Left lung (tissue), 10 donors: ENCODE data around the gene RBM39. TPM values are rescaled to one million over a fixed set of nuclear protein-coding genes. Genes with fewer than 3 reads are reported as not detected.

ENCODE experiments used
- ATAC-seq: fragments of 200-7000 bp; cut with Tn5 transposase; one replicate; pipeline ENCODE4 v1.9.1; 2020; ENCODE audit warnings: moderate library complexity
- DNase-seq, 4 donors: peaks; one replicate each; pipeline ENCODE4 v3.0.0-alpha.2; 2013 to 2020
- H3K27ac ChIP-seq, 2 donors: fragments of 200-600 bp; sonication (generic) in 1 of 2; one replicate each; pipeline versions ENCODE4 v1.5.0 to v1.8.0; 2020 to 2021
- H3K27me3 ChIP-seq, 2 donors: fragments of 200-600 bp; sonication (generic) in 1 of 2; one replicate each; pipeline versions ENCODE4 v1.5.0 to v1.8.0; 2020 to 2021
- H3K36me3 ChIP-seq, 2 donors: fragments of 200-600 bp; sonication (generic) in 1 of 2; one replicate each; pipeline versions ENCODE4 v1.5.0 to v1.8.0; 2020 to 2021
- H3K4me1 ChIP-seq, 2 donors: fragments of 200-600 bp; one replicate each; pipeline ENCODE4 v1.8.0; 2021
- H3K4me3 ChIP-seq, 2 donors: fragments of 200-600 bp; sonication (generic) in 1 of 2; one replicate each; pipeline versions ENCODE4 v1.5.0 to v1.8.0; 2020 to 2021; ENCODE audit warnings: mild to moderate bottlenecking in 1 of 2
- H3K9me3 ChIP-seq, 2 donors: fragments of 200-600 bp; sonication (generic) in 1 of 2; one replicate each; pipeline versions ENCODE4 v1.5.0 to v1.8.0; 2020 to 2021
- CTCF ChIP-seq, 2 donors: fragments of 200-600 bp; sonication (generic) in 1 of 2; IDR thresholded peaks; one replicate each; pipeline versions ENCODE4 v1.5.0 to v1.8.0; 2021; ENCODE audit warnings: antibody characterized with exemption in 2 of 2
- intact Hi-C, 2 donors: fragments of 100-400 bp; cut with DNase I; formaldehyde crosslinking; loops; one replicate each; pipeline versions ENCODE4 v1.11.2 to v1.14.2; 2022
- polyA plus RNA-seq, 6 donors: library from polyadenylated mRNA; unstranded; fragments of 120-200 nt; gene quantifications; one replicate each; pipeline ENCODE4 v1.2.1, GENCODE V29; 2013; ENCODE audit not compliant: insufficient read length in 6 of 6
- total RNA-seq, 2 donors: library from RNA; stranded (reverse); fragmentation: NEBNext Ultra II Directional; extraction: Animal tissue kit (Norgen Biotek cat#: 25700); gene quantifications; one replicate each; pipeline ENCODE4 v1.2.1, GENCODE V29; 2021
- donor health status: DM: no; HTN: yes; CAD: no.
- donor health status: DM: no; HTN: no; CAD: no.

RBM39 gene
- total and polyA plus RNA-seq, 8 donors, result 242 to 744 (median 685) TPM

- TF ChIP-seq CTCF (IDR thresholded peaks at IDR 0.05), result no peak
- Histone ChIP-seq H3K27me3 (no peaks in the 10 kb centered on the region), H3K27ac (no peak overlapping the region), H3K36me3 (peaks cover 0 to 89% of the 10 kb centered on the region in 2 donors), H3K4me1 (no peaks in the 10 kb centered on the region), H3K9me3 (no peaks in the 10 kb centered on the region), H3K4me3 (no peak overlapping the region)
- ATAC-seq (no peak), DNase-seq (no peak)
- intact Hi-C loops, result no loop called here
These were observed 67.1 kb downstream of the RBM39 start for GRCh38 chr20:35674921-35675320.

- H3K4me3 ChIP-seq, result no peak overlapping the region
These were observed 68.2 kb downstream of the RBM39 start for GRCh38 chr20:35673884-35674283.

GRCh38 chr20:35669681-35670080 lies 72.4 kb downstream of the RBM39 start:
- Histone ChIP-seq H3K4me3 (no peak overlapping the region), H3K27me3 (no peaks in the 10 kb centered on the region), H3K27ac (no peak overlapping the region), H3K36me3 (peaks cover 0 to 65% of the 10 kb centered on the region in 2 donors), H3K4me1 (peaks cover 0 to 3% of the 10 kb centered on the region in 2 donors), H3K9me3 (no peaks in the 10 kb centered on the region)
- DNase-seq (no peak), ATAC-seq (no peak)
- intact Hi-C loops, result no loop called here
- TF ChIP-seq CTCF (IDR thresholded peaks at IDR 0.05), result no peak

More at GRCh38 chr20:35673884-35674283, 68.2 kb downstream of the RBM39 start:
- no peak for TF ChIP-seq CTCF (IDR thresholded peaks at IDR 0.05)
- Histone ChIP-seq H3K36me3 (peaks cover 0 to 90% of the 10 kb centered on the region in 2 donors), H3K27me3 (no peaks in the 10 kb centered on the region), H3K9me3 (no peaks in the 10 kb centered on the region), H3K27ac (no peak overlapping the region), H3K4me1 (no peaks in the 10 kb centered on the region)
- intact Hi-C loops, result no loop called here
- ATAC-seq (no peak), DNase-seq (no peak)

- TF ChIP-seq CTCF (IDR thresholded peaks at IDR 0.05), result no peak
These were observed 72.8 kb downstream of the RBM39 start for GRCh38 chr20:35669221-35669620.

GRCh38 chr20:35665949-35666288 lies 76.1 kb downstream of the RBM39 start:
- Histone ChIP-seq H3K4me3 (no peak overlapping the region), H3K4me1 (peaks cover 23 to 32% of the 10 kb centered on the region in 2 donors), H3K27ac (no peak overlapping the region), H3K9me3 (no peaks in the 10 kb centered on the region), H3K36me3 (peaks cover 0 to 27% of the 10 kb centered on the region in 2 donors), H3K27me3 (no peaks in the 10 kb centered on the region)
- TF ChIP-seq CTCF (IDR thresholded peaks at IDR 0.05), result no peak
- DNase-seq, result no peak
- intact Hi-C loops, result no loop called here
- no peak for ATAC-seq

More at GRCh38 chr20:35669221-35669620, 72.8 kb downstream of the RBM39 start:
- Histone ChIP-seq H3K9me3 (no peaks in the 10 kb centered on the region), H3K27ac (no peak overlapping the region), H3K4me3 (no peak overlapping the region), H3K27me3 (no peaks in the 10 kb centered on the region), H3K36me3 (peaks cover 0 to 60% of the 10 kb centered on the region in 2 donors), H3K4me1 (peaks cover 0 to 3% of the 10 kb centered on the region in 2 donors)
- ATAC-seq (no peak), DNase-seq (no peak)
- intact Hi-C loops, result no loop called here
